GM12873 (cell line): Measurements from ENCODE around the gene ADAT1.

ENCODE experiments used
- TF ChIP-seq, protein P1 (sequence below): IDR thresholded peaks from 2 replicates; pipeline ENCODE4 v1.5.1; 2012; ENCODE audit warnings: low read depth, mild to moderate bottlenecking, moderate library complexity, low read length, control low read depth; ENCODE audit not compliant: insufficient read depth; ENCODE audit errors: missing control alignments

Gene ADAT1

GRCh38 chr16:75629132-75629531 is 6.1 kb upstream of the ADAT1 start:
- TF ChIP-seq, protein P1, sequence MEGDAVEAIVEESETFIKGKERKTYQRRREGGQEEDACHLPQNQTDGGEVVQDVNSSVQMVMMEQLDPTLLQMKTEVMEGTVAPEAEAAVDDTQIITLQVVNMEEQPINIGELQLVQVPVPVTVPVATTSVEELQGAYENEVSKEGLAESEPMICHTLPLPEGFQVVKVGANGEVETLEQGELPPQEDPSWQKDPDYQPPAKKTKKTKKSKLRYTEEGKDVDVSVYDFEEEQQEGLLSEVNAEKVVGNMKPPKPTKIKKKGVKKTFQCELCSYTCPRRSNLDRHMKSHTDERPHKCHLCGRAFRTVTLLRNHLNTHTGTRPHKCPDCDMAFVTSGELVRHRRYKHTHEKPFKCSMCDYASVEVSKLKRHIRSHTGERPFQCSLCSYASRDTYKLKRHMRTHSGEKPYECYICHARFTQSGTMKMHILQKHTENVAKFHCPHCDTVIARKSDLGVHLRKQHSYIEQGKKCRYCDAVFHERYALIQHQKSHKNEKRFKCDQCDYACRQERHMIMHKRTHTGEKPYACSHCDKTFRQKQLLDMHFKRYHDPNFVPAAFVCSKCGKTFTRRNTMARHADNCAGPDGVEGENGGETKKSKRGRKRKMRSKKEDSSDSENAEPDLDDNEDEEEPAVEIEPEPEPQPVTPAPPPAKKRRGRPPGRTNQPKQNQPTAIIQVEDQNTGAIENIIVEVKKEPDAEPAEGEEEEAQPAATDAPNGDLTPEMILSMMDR = no peak

DNA sequence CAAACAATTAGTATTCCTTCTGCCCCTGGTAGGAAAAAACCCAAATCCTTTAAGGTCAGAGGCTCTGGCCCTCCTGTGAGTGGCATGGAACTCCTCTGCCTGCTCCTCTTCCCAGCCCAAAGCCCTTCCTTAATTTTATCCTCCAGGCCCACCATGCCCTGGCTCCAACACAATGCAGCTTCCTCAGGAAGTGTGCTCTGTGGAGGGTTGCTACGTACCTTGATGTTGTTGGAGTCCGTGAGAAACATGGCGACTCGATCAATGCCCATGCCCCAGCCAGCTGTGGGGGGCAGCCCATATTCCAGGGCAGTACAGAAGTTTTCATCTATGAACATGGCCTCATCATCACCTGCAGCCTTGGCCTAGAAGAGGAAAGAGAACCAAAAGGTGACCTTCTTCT is 5.3 kb upstream of the ADAT1 start:
- TF ChIP-seq, protein P1 = no peak

DNA sequence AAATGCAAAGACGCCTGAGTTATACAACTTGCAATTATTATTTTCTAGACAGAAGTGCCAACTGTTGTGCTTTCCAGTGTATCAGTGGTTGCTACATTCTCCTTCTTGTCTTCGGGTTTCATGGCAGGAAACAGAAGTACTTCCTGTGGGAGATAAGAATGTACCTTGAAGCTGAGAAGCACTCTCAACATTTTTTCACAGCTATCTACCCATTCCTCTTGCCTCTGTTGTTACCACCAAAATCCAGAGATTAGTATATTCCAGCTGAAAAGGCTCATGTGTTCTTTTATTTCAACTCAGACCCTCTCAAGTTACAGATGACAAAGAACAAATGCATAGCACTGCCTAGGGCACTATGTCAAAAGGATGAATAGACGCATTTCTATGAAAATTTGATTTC is 4.8 kb upstream of the ADAT1 start:
- TF ChIP-seq, protein P1 = no peak

GRCh38 chr16:75626806-75627205 is 3.7 kb upstream of the ADAT1 start:
- TF ChIP-seq, protein P1 = no peak

GRCh38 chr16:75624921-75625334 is 1.8 kb upstream of the ADAT1 start:
- TF ChIP-seq, protein P1 = no peak

DNA sequence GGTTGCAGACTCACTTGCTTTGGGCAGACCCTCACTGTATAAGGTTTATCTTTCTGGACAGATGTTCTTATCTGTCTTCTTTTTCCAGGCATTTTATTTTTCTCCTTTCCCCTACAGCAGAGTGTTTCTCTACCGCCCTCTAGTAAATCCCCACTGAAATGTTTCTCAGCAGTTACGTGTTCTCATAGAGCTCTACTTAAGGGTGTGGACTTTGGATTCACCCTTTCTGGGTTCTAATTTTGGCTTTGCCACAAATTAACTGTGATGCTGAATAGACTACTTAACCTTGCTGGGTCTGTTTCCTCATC is 2.0 kb downstream of the ADAT1 start:
- TF ChIP-seq, protein P1 = peak; percentile 47

- TF ChIP-seq, protein P1 = no peak
Measured at GRCh38 chr16:75620326-75621169, 2.5 kb downstream of the ADAT1 start.
